Esophagus muscularis mucosa (tissue), 4 donors: ENCODE measurements around the gene TIMM50.

Experiments
- EP300 ChIP-seq: sonication (generic); formaldehyde crosslinking; IDR thresholded peaks from one replicate; pipeline ENCODE4 v1.6.1; 2017; ENCODE audit warnings: antibody characterized with exemption
- POLR2A ChIP-seq: fragments of 450-650 bp; IDR thresholded peaks from one replicate; pipeline ENCODE4 v1.6.1; 2017; ENCODE audit warnings: antibody characterized with exemption, moderate library complexity, mild to moderate bottlenecking, low read depth
- POLR2AphosphoS5 ChIP-seq, 2 donors: sonication (generic); formaldehyde crosslinking; IDR thresholded peaks; one replicate each; pipeline ENCODE4 v1.6.1; 2017; ENCODE audit warnings: antibody characterized with exemption in 2 of 2
- TF ChIP-seq, protein P1 (sequence below), 3 experiments: fragments of 200-600 bp in 2 of 3; fragments of 450-650 bp in 1 of 3; sonication (generic) in 2 of 3; IDR thresholded peaks; one replicate each; pipeline ENCODE4 v1.5.1; 2017 to 2019; ENCODE audit warnings: antibody characterized with exemption in 3 of 3, mild to moderate bottlenecking in 2 of 3, moderate library complexity in 1 of 3

DNA sequence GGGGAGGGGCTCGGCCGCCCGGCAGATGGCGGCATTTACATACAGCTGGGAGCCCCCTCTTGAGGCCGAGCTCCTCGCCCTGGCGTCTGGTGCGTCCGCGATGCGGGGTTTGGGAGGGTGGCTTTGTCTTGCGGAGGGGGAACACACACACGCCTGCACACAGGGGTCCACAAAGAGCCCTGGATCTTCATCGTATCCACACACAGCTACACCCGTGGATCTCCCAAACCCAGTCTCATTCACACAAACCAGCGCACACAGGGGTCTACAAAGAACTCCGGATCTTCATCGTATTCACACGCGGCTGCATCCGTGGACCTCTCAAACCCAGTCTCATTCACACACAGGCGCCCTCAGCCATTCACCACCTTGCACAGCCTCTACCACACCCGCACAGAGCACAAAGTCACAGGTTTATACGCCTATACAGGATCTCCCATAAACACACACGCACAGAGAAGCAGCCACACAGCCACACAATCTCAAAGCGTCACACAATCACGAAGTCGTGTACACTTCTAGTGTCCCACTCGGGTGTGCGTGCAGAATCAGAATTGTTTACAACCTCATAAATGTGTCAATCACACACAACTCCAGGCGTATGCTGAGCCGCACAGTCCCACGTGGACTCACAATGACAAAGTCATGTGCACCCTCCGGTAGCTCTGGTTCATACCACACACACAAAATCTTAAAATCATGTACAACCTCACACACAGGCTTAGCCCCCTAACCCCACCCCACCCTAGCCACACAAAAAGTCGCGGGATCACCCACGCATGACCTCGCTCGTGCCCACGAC is 17.6 kb downstream of the TIMM50 start:
- TF ChIP-seq, protein P1, sequence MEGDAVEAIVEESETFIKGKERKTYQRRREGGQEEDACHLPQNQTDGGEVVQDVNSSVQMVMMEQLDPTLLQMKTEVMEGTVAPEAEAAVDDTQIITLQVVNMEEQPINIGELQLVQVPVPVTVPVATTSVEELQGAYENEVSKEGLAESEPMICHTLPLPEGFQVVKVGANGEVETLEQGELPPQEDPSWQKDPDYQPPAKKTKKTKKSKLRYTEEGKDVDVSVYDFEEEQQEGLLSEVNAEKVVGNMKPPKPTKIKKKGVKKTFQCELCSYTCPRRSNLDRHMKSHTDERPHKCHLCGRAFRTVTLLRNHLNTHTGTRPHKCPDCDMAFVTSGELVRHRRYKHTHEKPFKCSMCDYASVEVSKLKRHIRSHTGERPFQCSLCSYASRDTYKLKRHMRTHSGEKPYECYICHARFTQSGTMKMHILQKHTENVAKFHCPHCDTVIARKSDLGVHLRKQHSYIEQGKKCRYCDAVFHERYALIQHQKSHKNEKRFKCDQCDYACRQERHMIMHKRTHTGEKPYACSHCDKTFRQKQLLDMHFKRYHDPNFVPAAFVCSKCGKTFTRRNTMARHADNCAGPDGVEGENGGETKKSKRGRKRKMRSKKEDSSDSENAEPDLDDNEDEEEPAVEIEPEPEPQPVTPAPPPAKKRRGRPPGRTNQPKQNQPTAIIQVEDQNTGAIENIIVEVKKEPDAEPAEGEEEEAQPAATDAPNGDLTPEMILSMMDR (IDR thresholded peaks at IDR 0.05) = peak; percentile 21 to 41 (median 28)
- TF ChIP-seq POLR2AphosphoS5 (IDR thresholded peaks at IDR 0.05) (no peak), EP300 (no peak), POLR2A (no peak)
